PC-9 (cell line): ENCODE measurements around the gene CNGA2.

Source experiments
- EZH2 ChIP-seq: fragments of 200-600 bp; sonication (generic); IDR thresholded peaks from 2 replicates; pipeline ENCODE4 v1.8.0; 2017; ENCODE audit warnings: antibody characterized with exemption, low read depth
- TF ChIP-seq, protein P1 (sequence below): fragments of 200-600 bp; sonication (generic); conservative IDR thresholded peaks from 2 replicates; pipeline ENCODE4 v1.6.1; 2017; ENCODE audit warnings: mixed run types, antibody characterized with exemption, mild to moderate bottlenecking, moderate library complexity

DNA sequence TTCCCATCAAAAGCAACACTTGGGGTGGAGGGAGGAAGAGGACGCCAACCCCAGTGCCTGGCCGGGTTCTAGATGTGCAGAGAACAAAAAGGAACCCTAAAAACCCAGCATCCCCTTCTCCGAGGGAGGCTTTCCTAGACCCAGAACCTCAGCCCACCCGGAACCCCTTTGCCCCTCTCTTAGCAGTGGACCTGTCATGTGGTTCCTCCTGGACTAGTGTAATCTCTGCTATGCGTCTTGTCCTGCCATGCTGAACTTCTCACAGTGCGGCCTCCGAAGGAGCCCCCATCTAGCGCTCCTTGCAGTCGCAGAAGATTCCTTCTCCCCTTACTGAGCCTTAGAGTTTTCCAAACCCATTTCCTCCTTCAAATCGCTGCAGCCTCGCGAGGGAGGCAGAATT, 40.4 kb upstream of the CNGA2 start:
- TF ChIP-seq, protein P1, sequence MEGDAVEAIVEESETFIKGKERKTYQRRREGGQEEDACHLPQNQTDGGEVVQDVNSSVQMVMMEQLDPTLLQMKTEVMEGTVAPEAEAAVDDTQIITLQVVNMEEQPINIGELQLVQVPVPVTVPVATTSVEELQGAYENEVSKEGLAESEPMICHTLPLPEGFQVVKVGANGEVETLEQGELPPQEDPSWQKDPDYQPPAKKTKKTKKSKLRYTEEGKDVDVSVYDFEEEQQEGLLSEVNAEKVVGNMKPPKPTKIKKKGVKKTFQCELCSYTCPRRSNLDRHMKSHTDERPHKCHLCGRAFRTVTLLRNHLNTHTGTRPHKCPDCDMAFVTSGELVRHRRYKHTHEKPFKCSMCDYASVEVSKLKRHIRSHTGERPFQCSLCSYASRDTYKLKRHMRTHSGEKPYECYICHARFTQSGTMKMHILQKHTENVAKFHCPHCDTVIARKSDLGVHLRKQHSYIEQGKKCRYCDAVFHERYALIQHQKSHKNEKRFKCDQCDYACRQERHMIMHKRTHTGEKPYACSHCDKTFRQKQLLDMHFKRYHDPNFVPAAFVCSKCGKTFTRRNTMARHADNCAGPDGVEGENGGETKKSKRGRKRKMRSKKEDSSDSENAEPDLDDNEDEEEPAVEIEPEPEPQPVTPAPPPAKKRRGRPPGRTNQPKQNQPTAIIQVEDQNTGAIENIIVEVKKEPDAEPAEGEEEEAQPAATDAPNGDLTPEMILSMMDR, result no peak
- TF ChIP-seq EZH2, result no peak
